Measurements from ENCODE around the gene KIAA0513. TPM values are rescaled to one million over a fixed set of nuclear protein-coding genes. Genes with fewer than 3 reads are reported as not detected.
A peak's percentile ranks its signal among the peaks of the same experiment; 100 is the strongest.

KIAA0513 gene
- total and polyA plus RNA-seq, 2 of the 13 experiments (the other 11 are each of a cell fraction or from before 2014, with no cell fraction given) = 1.8 TPM

GRCh38 chr16:85011846-85012284 is 15.7 kb upstream of the KIAA0513 start (continued):
- no peak for TF ChIP-seq ETV5 (CRISPR knock-in tag; IDR thresholded peaks at IDR 0.05; ENCODE audit: borderline replicate concordance)
- peak; percentile 34; the same call in 1 of the 2 replicates for TF ChIP-seq ZNF703 (CRISPR knock-in tag; IDR thresholded peaks at IDR 0.05; ENCODE audit: borderline replicate concordance)
- TF ChIP-seq, protein P1, sequence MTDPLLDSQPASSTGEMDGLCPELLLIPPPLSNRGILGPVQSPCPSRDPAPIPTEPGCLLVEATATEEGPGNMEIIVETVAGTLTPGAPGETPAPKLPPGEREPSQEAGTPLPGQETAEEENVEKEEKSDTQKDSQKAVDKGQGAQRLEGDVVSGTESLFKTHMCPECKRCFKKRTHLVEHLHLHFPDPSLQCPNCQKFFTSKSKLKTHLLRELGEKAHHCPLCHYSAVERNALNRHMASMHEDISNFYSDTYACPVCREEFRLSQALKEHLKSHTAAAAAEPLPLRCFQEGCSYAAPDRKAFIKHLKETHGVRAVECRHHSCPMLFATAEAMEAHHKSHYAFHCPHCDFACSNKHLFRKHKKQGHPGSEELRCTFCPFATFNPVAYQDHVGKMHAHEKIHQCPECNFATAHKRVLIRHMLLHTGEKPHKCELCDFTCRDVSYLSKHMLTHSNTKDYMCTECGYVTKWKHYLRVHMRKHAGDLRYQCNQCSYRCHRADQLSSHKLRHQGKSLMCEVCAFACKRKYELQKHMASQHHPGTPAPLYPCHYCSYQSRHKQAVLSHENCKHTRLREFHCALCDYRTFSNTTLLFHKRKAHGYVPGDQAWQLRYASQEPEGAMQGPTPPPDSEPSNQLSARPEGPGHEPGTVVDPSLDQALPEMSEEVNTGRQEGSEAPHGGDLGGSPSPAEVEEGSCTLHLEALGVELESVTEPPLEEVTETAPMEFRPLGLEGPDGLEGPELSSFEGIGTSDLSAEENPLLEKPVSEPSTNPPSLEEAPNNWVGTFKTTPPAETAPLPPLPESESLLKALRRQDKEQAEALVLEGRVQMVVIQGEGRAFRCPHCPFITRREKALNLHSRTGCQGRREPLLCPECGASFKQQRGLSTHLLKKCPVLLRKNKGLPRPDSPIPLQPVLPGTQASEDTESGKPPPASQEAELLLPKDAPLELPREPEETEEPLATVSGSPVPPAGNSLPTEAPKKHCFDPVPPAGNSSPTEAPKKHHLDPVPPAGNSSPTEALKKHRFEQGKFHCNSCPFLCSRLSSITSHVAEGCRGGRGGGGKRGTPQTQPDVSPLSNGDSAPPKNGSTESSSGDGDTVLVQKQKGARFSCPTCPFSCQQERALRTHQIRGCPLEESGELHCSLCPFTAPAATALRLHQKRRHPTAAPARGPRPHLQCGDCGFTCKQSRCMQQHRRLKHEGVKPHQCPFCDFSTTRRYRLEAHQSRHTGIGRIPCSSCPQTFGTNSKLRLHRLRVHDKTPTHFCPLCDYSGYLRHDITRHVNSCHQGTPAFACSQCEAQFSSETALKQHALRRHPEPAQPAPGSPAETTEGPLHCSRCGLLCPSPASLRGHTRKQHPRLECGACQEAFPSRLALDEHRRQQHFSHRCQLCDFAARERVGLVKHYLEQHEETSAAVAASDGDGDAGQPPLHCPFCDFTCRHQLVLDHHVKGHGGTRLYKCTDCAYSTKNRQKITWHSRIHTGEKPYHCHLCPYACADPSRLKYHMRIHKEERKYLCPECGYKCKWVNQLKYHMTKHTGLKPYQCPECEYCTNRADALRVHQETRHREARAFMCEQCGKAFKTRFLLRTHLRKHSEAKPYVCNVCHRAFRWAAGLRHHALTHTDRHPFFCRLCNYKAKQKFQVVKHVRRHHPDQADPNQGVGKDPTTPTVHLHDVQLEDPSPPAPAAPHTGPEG (CRISPR knock-in tag; IDR thresholded peaks at IDR 0.05) = peak; percentile 20; the same call in 1 of the 2 replicates
- 0 out of 2 replicates have a peak, but pooled peaks have one; percentile 39 for TF ChIP-seq ZNF138 (CRISPR knock-in tag; IDR thresholded peaks at IDR 0.05; ENCODE audit: low read depth)
- TF ChIP-seq MAZ (IDR thresholded peaks at IDR 0.05; ENCODE audit: borderline replicate concordance, low read depth, low read length) = 0 out of 2 replicates have a peak, but pooled peaks have one; percentile 38
- no peak for TF ChIP-seq MAZ (CRISPR knock-in tag; IDR thresholded peaks at IDR 0.05; ENCODE audit: low read depth)
- TF ChIP-seq, protein P2, sequence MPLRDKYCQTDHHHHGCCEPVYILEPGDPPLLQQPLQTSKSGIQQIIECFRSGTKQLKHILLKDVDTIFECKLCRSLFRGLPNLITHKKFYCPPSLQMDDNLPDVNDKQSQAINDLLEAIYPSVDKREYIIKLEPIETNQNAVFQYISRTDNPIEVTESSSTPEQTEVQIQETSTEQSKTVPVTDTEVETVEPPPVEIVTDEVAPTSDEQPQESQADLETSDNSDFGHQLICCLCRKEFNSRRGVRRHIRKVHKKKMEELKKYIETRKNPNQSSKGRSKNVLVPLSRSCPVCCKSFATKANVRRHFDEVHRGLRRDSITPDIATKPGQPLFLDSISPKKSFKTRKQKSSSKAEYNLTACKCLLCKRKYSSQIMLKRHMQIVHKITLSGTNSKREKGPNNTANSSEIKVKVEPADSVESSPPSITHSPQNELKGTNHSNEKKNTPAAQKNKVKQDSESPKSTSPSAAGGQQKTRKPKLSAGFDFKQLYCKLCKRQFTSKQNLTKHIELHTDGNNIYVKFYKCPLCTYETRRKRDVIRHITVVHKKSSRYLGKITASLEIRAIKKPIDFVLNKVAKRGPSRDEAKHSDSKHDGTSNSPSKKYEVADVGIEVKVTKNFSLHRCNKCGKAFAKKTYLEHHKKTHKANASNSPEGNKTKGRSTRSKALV (CRISPR knock-in tag; IDR thresholded peaks at IDR 0.05) = peak; percentile 6; the same call in 1 of the 2 replicates
- TF ChIP-seq ZNF441 (CRISPR knock-in tag; IDR thresholded peaks at IDR 0.05; ENCODE audit: borderline replicate concordance) = no peak
- peak; percentile 16 for TF ChIP-seq EED (CRISPR knock-in tag; IDR thresholded peaks at IDR 0.05)
- no peak; the same call in 1 of the 2 replicates for TF ChIP-seq FOXC1 (CRISPR knock-in tag; IDR thresholded peaks at IDR 0.05; ENCODE audit: borderline replicate concordance)
- TF ChIP-seq ARHGAP35 (CRISPR knock-in tag; IDR thresholded peaks at IDR 0.05; ENCODE audit: borderline replicate concordance) = no peak; the same call in 1 of the 2 replicates
- no peak for TF ChIP-seq CENPX (CRISPR knock-in tag; IDR thresholded peaks at IDR 0.05)
- no peak for TF ChIP-seq MBD4 (IDR thresholded peaks at IDR 0.05; ENCODE audit: borderline replicate concordance, low read length)
- TF ChIP-seq, protein P3, sequence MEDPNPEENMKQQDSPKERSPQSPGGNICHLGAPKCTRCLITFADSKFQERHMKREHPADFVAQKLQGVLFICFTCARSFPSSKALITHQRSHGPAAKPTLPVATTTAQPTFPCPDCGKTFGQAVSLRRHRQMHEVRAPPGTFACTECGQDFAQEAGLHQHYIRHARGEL (CRISPR knock-in tag; IDR thresholded peaks at IDR 0.05) = 0 out of 2 replicates have a peak, but pooled peaks have one; percentile 5
- TF ChIP-seq ZNF543 (CRISPR knock-in tag; IDR thresholded peaks at IDR 0.05) = 0 out of 2 replicates have a peak, but pooled peaks have one; percentile 0
- TF ChIP-seq RBAK (CRISPR knock-in tag; IDR thresholded peaks at IDR 0.05) = no peak
- peak; percentile 57; the same call in 1 of the 2 replicates for TF ChIP-seq ZFP91 (CRISPR knock-in tag; IDR thresholded peaks at IDR 0.05; ENCODE audit: borderline replicate concordance)
- no peak for TF ChIP-seq ZC3H4 (CRISPR knock-in tag; IDR thresholded peaks at IDR 0.05; ENCODE audit: borderline replicate concordance)
- 0 out of 2 replicates have a peak, but pooled peaks have one; percentile 3 for TF ChIP-seq KLF6 (CRISPR knock-in tag; IDR thresholded peaks at IDR 0.05)
- 0 out of 2 replicates have a peak, but pooled peaks have one; percentile 17 for TF ChIP-seq ZNF790 (CRISPR knock-in tag; IDR thresholded peaks at IDR 0.05; ENCODE audit: borderline replicate concordance)

Measured in HepG2 (cell line).